B cell (primary cell): Measurements from ENCODE around the gene LYSMD2. TPM values are rescaled to one million over a fixed set of nuclear protein-coding genes. Genes with fewer than 3 reads are reported as not detected.

Source experiments
- ATAC-seq: fragments of 200-7000 bp; cut with Tn5 transposase; one replicate; pipeline ENCODE4 v1.10.0; 2021; ENCODE audit warnings: low read depth, mild to moderate bottlenecking, moderate number of reproducible peaks, moderate library complexity
- CTCF ChIA-PET: fragments of 350-600 bp; sonication (Branson Sonifier 250); formaldehyde crosslinking; loops from one replicate; lab custom pipeline; 2021; ENCODE audit warnings: antibody characterized with exemption, inconsistent platforms; lab: Charles Lee
- POLR2A ChIA-PET: fragments of 350-600 bp; sonication (Branson Sonifier 250); formaldehyde crosslinking; loops from one replicate; lab custom pipeline; 2021; ENCODE audit warnings: antibody characterized with exemption; lab: Charles Lee
- DNase-seq: peaks from one replicate; pipeline ENCODE4 v3.0.0; 2013
- H2AFZ ChIP-seq: 2 replicates; pipeline ENCODE4 v1.6.1; 2012; ENCODE audit warnings: mild to moderate bottlenecking, low read depth, low read length; ENCODE audit not compliant: insufficient read depth, poor library complexity, severe bottlenecking
- H3K27ac ChIP-seq, 2 donors: 1 replicate in 1 of 2; 2 replicates in 1 of 2; pipeline ENCODE4 v1.5.1; 2012 to 2013; ENCODE audit warnings: low read length in 2 of 2, mild to moderate bottlenecking in 2 of 2, moderate library complexity in 1 of 2
- H3K27me3 ChIP-seq, 4 experiments: fragments of 200-600 bp in 1 of 4; sonication (generic) in 1 of 4; replicated peaks in 1 of 4; 1 replicate in 2 of 4; 2 replicates in 2 of 4; pipeline versions ENCODE4 v1.6.1 to v1.7.0; 2013 to 2016; ENCODE audit warnings: low read length in 3 of 4, mild to moderate bottlenecking in 2 of 4, mixed read lengths in 1 of 4, moderate library complexity in 1 of 4; ENCODE audit not compliant: insufficient read depth in 4 of 4, control insufficient read depth in 3 of 4; ENCODE audit errors: control extremely low read depth in 1 of 4
- H3K36me3 ChIP-seq, 2 experiments: replicated peaks in 1 of 2; 1 replicate in 1 of 2; 2 replicates in 1 of 2; pipeline versions ENCODE4 v1.6.1 to v1.7.1; 2013; ENCODE audit warnings: low read length in 1 of 2; ENCODE audit not compliant: insufficient read depth in 2 of 2, control insufficient read depth in 1 of 2; ENCODE audit errors: control extremely low read depth in 1 of 2, extremely low read depth in 1 of 2
- H3K4me1 ChIP-seq, 2 donors: fragments of 200-600 bp in 1 of 2; sonication (generic) in 1 of 2; 1 replicate in 1 of 2; 2 replicates in 1 of 2; pipeline versions ENCODE4 v1.5.1 to v1.6.1; 2013 to 2017; ENCODE audit warnings: low read length in 2 of 2; ENCODE audit not compliant: control insufficient read depth in 2 of 2, insufficient read depth in 2 of 2
- H3K4me2 ChIP-seq: replicated peaks from 2 replicates; pipeline ENCODE3; 2012; ENCODE audit warnings: mild to moderate bottlenecking, low read depth, low read length; ENCODE audit not compliant: poor library complexity, severe bottlenecking
- H3K4me3 ChIP-seq, 5 experiments: fragments of 200-600 bp in 1 of 5; sonication (generic) in 1 of 5; 1 replicate in 3 of 5; 2 replicates in 2 of 5; pipeline versions ENCODE4 v1.5.1 to v1.7.0; 2011 to 2016; ENCODE audit warnings: low read length in 4 of 5, mild to moderate bottlenecking in 4 of 5, low read depth in 2 of 5, control low read depth in 1 of 5, moderate library complexity in 1 of 5; ENCODE audit not compliant: insufficient read depth in 1 of 5; ENCODE audit errors: control extremely low read depth in 1 of 5, extremely low read depth in 1 of 5
- H3K79me2 ChIP-seq: fragments of 200-600 bp; sonication (generic); one replicate; pipeline ENCODE4 v1.6.0; 2016; ENCODE audit warnings: low read length; ENCODE audit not compliant: control insufficient read depth, insufficient read depth
- H3K9ac ChIP-seq: fragments of 200-600 bp; sonication (generic); 2 replicates; pipeline ENCODE4 v1.6.1; 2017; ENCODE audit warnings: mild to moderate bottlenecking, low read length, moderate library complexity
- H3K9me3 ChIP-seq, 3 donors: one replicate each; pipeline versions ENCODE4 v1.6.1 to v1.7.1; 2013; ENCODE audit warnings: low read length in 2 of 3; ENCODE audit not compliant: control insufficient read depth in 2 of 3, insufficient read depth in 1 of 3; ENCODE audit errors: control extremely low read depth in 1 of 3
- H4K20me1 ChIP-seq: 2 replicates; pipeline ENCODE4 v1.6.0; 2012; ENCODE audit warnings: mild to moderate bottlenecking, low read length; ENCODE audit not compliant: insufficient read depth, control insufficient read depth, poor library complexity, severe bottlenecking
- H3K27ac Mint-ChIP-seq: one replicate; pipeline ENCODE4 v1.8.0; 2021; ENCODE audit warnings: mixed read lengths
- H3K27me3 Mint-ChIP-seq: one replicate; pipeline ENCODE4 v1.8.0; 2021; ENCODE audit warnings: mixed read lengths
- H3K4me1 Mint-ChIP-seq: one replicate; pipeline ENCODE4 v1.8.0; 2021; ENCODE audit warnings: mixed read lengths
- H3K4me3 Mint-ChIP-seq: one replicate; pipeline ENCODE4 v1.8.0; 2021; ENCODE audit warnings: mixed read lengths
- H3K9me3 Mint-ChIP-seq: one replicate; pipeline ENCODE4 v1.8.0; 2022; ENCODE audit warnings: mixed read lengths; ENCODE audit not compliant: insufficient read depth
- CTCF ChIP-seq: fragments of 200-600 bp; IDR thresholded peaks from one replicate; pipeline ENCODE4 v1.8.0; 2022; ENCODE audit warnings: antibody characterized with exemption, mild to moderate bottlenecking
- EZH2 ChIP-seq: IDR thresholded peaks from 2 replicates; pipeline ENCODE4 v1.6.1; 2012; ENCODE audit warnings: borderline replicate concordance, low read depth, mild to moderate bottlenecking, moderate library complexity, low read length; ENCODE audit not compliant: insufficient read depth, poor library complexity, severe bottlenecking
- WGBS: methylation state at CpG from one replicate; pipeline ENCODE4 v1.1.5; 2013; ENCODE audit warnings: missing lambda C conversion rate; ENCODE audit not compliant: insufficient coverage; 5-methylcytosine and 5-hydroxymethylcytosine counted together
- intact Hi-C: fragments of 100-400 bp; cut with micrococcal nuclease; formaldehyde crosslinking; loops from one replicate; pipeline ENCODE4 v1.10.0; 2022
- polyA plus RNA-seq: library from polyadenylated mRNA; depleted of rRNA; stranded (reverse); fragments of >200 nt; gene quantifications from 2 replicates; pipeline ENCODE4 v1.2.3, GENCODE V29; 2012
- total RNA-seq, 2 donors: library from RNA; stranded (reverse); fragments of 120-200 nt in 1 of 2; gene quantifications; 1 replicate in 1 of 2; 2 replicates in 1 of 2; pipeline versions ENCODE4 v1.2.3 to v1.2.4, GENCODE V29; 2013 to 2022

The LYSMD2 gene
- total and polyA plus RNA-seq, 2 donors (not counting 1 experiment from before 2014, with no cell fraction given), result 31.0 to 48.2 TPM

GRCh38 chr15:51752888-51753287 lies 15.4 kb upstream of the LYSMD2 start:
- peaks cover 43% of the 10 kb centered on the region for H3K4me1 Mint-ChIP-seq

More at GRCh38 chr15:51752888-51753287, 15.4 kb upstream of the LYSMD2 start:
- Mint-ChIP-seq H3K4me3 (peak overlapping the region; percentile 95), H3K9me3 (no peaks in the 10 kb centered on the region), H3K27me3 (no peaks in the 10 kb centered on the region), H3K27ac (no peak overlapping the region)
- Histone ChIP-seq H3K4me2 (peak overlapping the region; percentile 95), H3K9me3 (no peaks in the 10 kb centered on the region), H3K36me3 (no peaks in the 10 kb centered on the region), H4K20me1 (peaks cover 14% of the 10 kb centered on the region), H3K4me1 (peaks cover 14 to 24% of the 10 kb centered on the region in 2 donors), H3K27me3 (no peaks in the 10 kb centered on the region), H3K27ac (no peak overlapping the region), H2AFZ (no peak overlapping the region), H3K9ac (no peak overlapping the region), H3K4me3 (peak overlapping the region in 2 of 5 experiments; percentile 32 to 69), H3K79me2 (peaks cover 53% of the 10 kb centered on the region)
- TF ChIP-seq EZH2 (no peak), CTCF (no peak)
- POLR2A ChIA-PET, result no interaction called here
- no peak for ATAC-seq
- WGBS, result 75% methylated on average over 2 of the region's 5 CpGs
- intact Hi-C loops, result no loop called here
- DNase-seq, result no peak
- CTCF ChIA-PET, result interaction anchor here (1.3 to 2.8 kb wide), 4 partner anchors 16 to 103 kb away, joined by 10 to 24 read pairs (median 14); partner anchors contain the start of gene LYSMD2
